A549 (cell line): ENCODE measurements around the gene NADK2. TPM values are rescaled to one million over a fixed set of nuclear protein-coding genes. Genes with fewer than 3 reads are reported as not detected.
A peak's percentile ranks its signal among the peaks of the same experiment; 100 is the strongest.
"Not testable (repeated sequence)": the region's sequence is repeated elsewhere in the genome, so short reads cannot be mapped to it uniquely, and the experiment has no call there.

Source experiments
- ATAC-seq, 2 experiments: fragments of 200-7000 bp in 1 of 2; fragments of >200 bp in 1 of 2; cut with Nextera tagmentation in 1 of 2; cut with Tn5 transposase in 1 of 2; 3 replicates each; pipeline versions ENCODE4 v1.8.0 to v1.9.1; 2018 to 2020; ENCODE audit warnings: mild to moderate bottlenecking in 1 of 2, moderate library complexity in 1 of 2
- CTCF ChIA-PET: fragments of 300-600 bp; sonication (Branson Sonifier 250); formaldehyde crosslinking; extraction: SDS; loops from one replicate; lab custom pipeline; 2021; ENCODE audit warnings: antibody characterized with exemption, inconsistent platforms; lab: Yijun Ruan, JAX
- POLR2A ChIA-PET: fragments of 350-600 bp; formaldehyde crosslinking; extraction: SDS; loops from one replicate; lab custom pipeline; 2021; ENCODE audit warnings: antibody characterized with exemption, inconsistent platforms; lab: Yijun Ruan, JAX
- DNase-seq, 2 experiments: peaks; one replicate each; pipeline versions ENCODE4 v3.0.0 to v3.0.0-alpha.2; 2011 to 2016; ENCODE audit warnings: low read depth in 1 of 2, low spot score in 1 of 2
- FAIRE-seq: peaks from 2 replicates; lab custom pipeline; 2011; peaks lifted over from hg19 to GRCh38; lab: Jason Lieb, UNC
- H3K27ac ChIP-seq, 2 experiments: fragments of >200 bp; sonication (Bioruptor Twin); formaldehyde crosslinking; 3 replicates each; pipeline ENCODE4 v1.5.1; 2016 to 2017
- H3K4me1 ChIP-seq: fragments of >200 bp; sonication (Bioruptor Twin); formaldehyde crosslinking; 3 replicates; pipeline ENCODE4 v1.6.1; 2016
- H3K4me2 ChIP-seq: fragments of >200 bp; sonication (Bioruptor Twin); formaldehyde crosslinking; 3 replicates; pipeline ENCODE4 v1.6.1; 2016
- H3K4me3 ChIP-seq: fragments of >200 bp; sonication (Bioruptor Twin); formaldehyde crosslinking; 3 replicates; pipeline ENCODE4 v1.5.1; 2016
- H3K9me3 ChIP-seq: fragments of >200 bp; sonication (Bioruptor Twin); formaldehyde crosslinking; 3 replicates; pipeline ENCODE4 v1.6.1; 2016
- ATOH8 ChIP-seq: fragments of 250-450 bp; sonication (Bioruptor Pico); IDR thresholded peaks from 2 replicates; pipeline ENCODE4 v1.5.0; 2020; ENCODE audit warnings: low read depth, mild to moderate bottlenecking, moderate library complexity
- EHF ChIP-seq: fragments of 250-450 bp; sonication (Bioruptor Pico); IDR thresholded peaks from 2 replicates; pipeline ENCODE4 v1.5.0; 2020; ENCODE audit warnings: mild to moderate bottlenecking
- EHMT2 ChIP-seq: fragments of 200-600 bp; sonication (generic); IDR thresholded peaks from 2 replicates; pipeline ENCODE4 v1.6.1; 2016; ENCODE audit warnings: antibody characterized with exemption, low read depth, mild to moderate bottlenecking, moderate library complexity
- EP300 ChIP-seq, 2 experiments: fragments of >200 bp; sonication (Bioruptor Twin); formaldehyde crosslinking; IDR thresholded peaks; 2 replicates in 1 of 2; 3 replicates in 1 of 2; pipeline ENCODE4 v1.6.1; 2016 to 2017
- ESRRA ChIP-seq: fragments of 150-350 bp; IDR thresholded peaks from 2 replicates; pipeline ENCODE4 v1.6.1; 2014; ENCODE audit warnings: mild to moderate bottlenecking, low read length, borderline replicate concordance
- HDAC2 ChIP-seq: fragments of 200-600 bp; sonication (generic); IDR thresholded peaks from 2 replicates; pipeline ENCODE4 v1.6.1; 2016
- HEYL ChIP-seq: fragments of 250-450 bp; sonication (Bioruptor Pico); IDR thresholded peaks from 2 replicates; pipeline ENCODE4 v1.8.0; 2021; ENCODE audit warnings: mild to moderate bottlenecking, moderate library complexity
- HOXB13 ChIP-seq: fragments of 250-450 bp; sonication (Bioruptor Pico); IDR thresholded peaks from 2 replicates; pipeline ENCODE4 v1.5.0; 2020; ENCODE audit warnings: low read depth, mild to moderate bottlenecking, moderate library complexity
- HOXB5 ChIP-seq: fragments of 250-450 bp; sonication (Bioruptor Pico); IDR thresholded peaks from 2 replicates; pipeline ENCODE4 v1.5.0; 2020; ENCODE audit warnings: mild to moderate bottlenecking, moderate library complexity
- JUNB ChIP-seq: fragments of >200 bp; sonication (Bioruptor Twin); formaldehyde crosslinking; IDR thresholded peaks from 2 replicates; pipeline ENCODE4 v1.6.1; 2016
- KDM1A ChIP-seq: fragments of 200-600 bp; sonication (generic); IDR thresholded peaks from 2 replicates; pipeline ENCODE4 v1.6.1; 2016; ENCODE audit warnings: low read depth, mild to moderate bottlenecking
- MYC ChIP-seq: IDR thresholded peaks from 2 replicates; pipeline ENCODE4 v1.6.1; 2012; ENCODE audit warnings: mild to moderate bottlenecking, inconsistent platforms, low read length, improper control_type of control experiment, borderline replicate concordance
- NPAS2 ChIP-seq: fragments of 250-450 bp; sonication (Bioruptor Pico); IDR thresholded peaks from 2 replicates; pipeline ENCODE4 v1.8.0; 2022; ENCODE audit warnings: mild to moderate bottlenecking, moderate library complexity, borderline replicate concordance
- POLR2A ChIP-seq: IDR thresholded peaks from 2 replicates; pipeline ENCODE4 v1.6.1; 2012; ENCODE audit warnings: mild to moderate bottlenecking, low read length
- POLR2AphosphoS2 ChIP-seq: conservative IDR thresholded peaks from 2 replicates; pipeline ENCODE4 v1.6.1; 2012; ENCODE audit warnings: low read length, improper control_type of control experiment, inconsistent platforms
- RNF2 ChIP-seq: fragments of 200-600 bp; sonication (generic); IDR thresholded peaks from 2 replicates; pipeline ENCODE4 v1.6.1; 2016; ENCODE audit warnings: low read depth, mild to moderate bottlenecking, antibody characterized with exemption, moderate library complexity, borderline replicate concordance
- TFCP2L1 ChIP-seq: fragments of 250-450 bp; sonication (Bioruptor Pico); IDR thresholded peaks from 2 replicates; pipeline ENCODE4 v1.5.0; 2021; ENCODE audit warnings: mild to moderate bottlenecking
- ZC3H11A ChIP-seq: fragments of 450-650 bp; IDR thresholded peaks from 2 replicates; pipeline ENCODE4 v1.6.1; 2014; ENCODE audit warnings: antibody characterized with exemption, mild to moderate bottlenecking
- ZSCAN20 ChIP-seq: fragments of 250-450 bp; sonication (Bioruptor Pico); IDR thresholded peaks from 2 replicates; pipeline ENCODE4 v1.8.0; 2022; ENCODE audit warnings: mild to moderate bottlenecking, moderate library complexity
- WGBS: methylation state at CpG from one replicate; pipeline ENCODE4 v1.1.6; 2017; ENCODE audit errors: missing lambda C conversion rate; 5-methylcytosine and 5-hydroxymethylcytosine counted together
- polyA plus RNA-seq, 4 experiments: library from polyadenylated mRNA; depleted of rRNA in 3 of 4; stranded (reverse); fragments of >200 nt; fragmentation: RNase III in 1 of 4; extraction: RNeasy Plus Mini Kit Qiagen cat#74134 plus additional on column Dnase treatment in 1 of 4; gene quantifications; 2 replicates in 3 of 4; 3 replicates in 1 of 4; pipeline ENCODE4 v1.2.3, GENCODE V29; 2011 to 2017
- TF ChIP-seq, protein P1 (sequence below): IDR thresholded peaks from 2 replicates; pipeline ENCODE4 v1.6.1; 2012
- TF ChIP-seq, protein P2 (sequence below): fragments of >200 bp; sonication (Bioruptor Twin); formaldehyde crosslinking; IDR thresholded peaks from 2 replicates; pipeline ENCODE4 v1.6.1; 2016
- TF ChIP-seq, protein P3 (sequence below): IDR thresholded peaks from 2 replicates; pipeline ENCODE4 v1.6.1; 2012

Gene NADK2
- polyA plus RNA-seq, 2 of the 4 experiments (the other 2 are of a cell fraction): 12.6 to 21.9 TPM

DNA sequence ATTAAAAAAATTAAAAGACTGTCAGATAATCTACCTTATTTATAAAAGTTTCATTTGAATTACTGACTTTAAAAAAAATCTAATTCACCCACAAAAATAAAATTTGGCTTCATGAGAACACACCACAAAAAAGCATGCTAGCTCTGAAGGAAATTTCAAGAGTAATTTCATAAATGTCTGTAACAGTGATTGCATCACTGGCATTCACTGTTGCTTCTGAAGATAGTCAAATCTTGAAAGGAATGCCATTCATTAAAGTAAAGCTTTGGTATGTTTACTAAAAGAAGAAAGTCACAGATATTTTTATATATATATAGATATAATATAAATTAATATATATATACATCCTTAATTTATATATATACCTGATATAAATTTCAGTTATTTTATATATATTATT is 43.4 kb downstream of the NADK2 start:
- TF ChIP-seq HEYL (CRISPR knock-in tag): no peak
- TF ChIP-seq ESRRA: no peak
- TF ChIP-seq POLR2AphosphoS2: no peak
- TF ChIP-seq, protein P1, sequence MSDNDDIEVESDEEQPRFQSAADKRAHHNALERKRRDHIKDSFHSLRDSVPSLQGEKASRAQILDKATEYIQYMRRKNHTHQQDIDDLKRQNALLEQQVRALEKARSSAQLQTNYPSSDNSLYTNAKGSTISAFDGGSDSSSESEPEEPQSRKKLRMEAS: no peak
- no peak for TF ChIP-seq HOXB13 (CRISPR knock-in tag)
- no peak overlapping the region for H3K27ac ChIP-seq
- FAIRE-seq (no peak), DNase-seq (no peak), ATAC-seq (no peak)
- no peak overlapping the region for H3K4me2 ChIP-seq
- CTCF ChIA-PET: no interaction called here
- H3K9me3 ChIP-seq: no peaks in the 10 kb centered on the region
- POLR2A ChIA-PET: no interaction called here
- H3K4me1 ChIP-seq: no peaks in the 10 kb centered on the region
- no peak overlapping the region for H3K4me3 ChIP-seq

- FAIRE-seq: peak; percentile 13
- no peak for ATAC-seq
- no peak for DNase-seq
- ChIA-PET CTCF (no interaction called here), POLR2A (interaction anchor here (0.5 kb wide), 1 partner anchor 1031 kb away, joined by 5 read pairs; no protein-coding TSS in a partner anchor)
- H3K4me3 ChIP-seq: no peak overlapping the region
- H3K4me2 ChIP-seq: no peak overlapping the region
- no peak overlapping the region for H3K27ac ChIP-seq
- 96% methylated on average over 5 of the region's 5 CpGs for WGBS
- TF ChIP-seq TFCP2L1 (CRISPR knock-in tag) (no peak), EHMT2 (no peak), HOXB5 (CRISPR knock-in tag) (no peak), HDAC2 (no peak), EP300 (IDR thresholded peaks at IDR 0.05) (no peak), MYC (no peak), POLR2A (no peak), POLR2AphosphoS2 (no peak), ZSCAN20 (CRISPR knock-in tag) (no peak), JUNB (no peak), RNF2 (no peak), ATOH8 (CRISPR knock-in tag) (no peak), NPAS2 (CRISPR knock-in tag) (no peak), KDM1A (no peak), ZC3H11A (no peak), EHF (CRISPR knock-in tag) (no peak)
- TF ChIP-seq, protein P2, sequence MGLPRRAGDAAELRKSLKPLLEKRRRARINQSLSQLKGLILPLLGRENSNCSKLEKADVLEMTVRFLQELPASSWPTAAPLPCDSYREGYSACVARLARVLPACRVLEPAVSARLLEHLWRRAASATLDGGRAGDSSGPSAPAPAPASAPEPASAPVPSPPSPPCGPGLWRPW: no peak
- TF ChIP-seq, protein P3, sequence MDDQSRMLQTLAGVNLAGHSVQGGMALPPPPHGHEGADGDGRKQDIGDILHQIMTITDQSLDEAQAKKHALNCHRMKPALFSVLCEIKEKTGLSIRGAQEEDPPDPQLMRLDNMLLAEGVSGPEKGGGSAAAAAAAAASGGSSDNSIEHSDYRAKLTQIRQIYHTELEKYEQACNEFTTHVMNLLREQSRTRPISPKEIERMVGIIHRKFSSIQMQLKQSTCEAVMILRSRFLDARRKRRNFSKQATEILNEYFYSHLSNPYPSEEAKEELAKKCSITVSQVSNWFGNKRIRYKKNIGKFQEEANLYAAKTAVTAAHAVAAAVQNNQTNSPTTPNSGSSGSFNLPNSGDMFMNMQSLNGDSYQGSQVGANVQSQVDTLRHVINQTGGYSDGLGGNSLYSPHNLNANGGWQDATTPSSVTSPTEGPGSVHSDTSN: no peak
- no peaks in the 10 kb centered on the region for H3K4me1 ChIP-seq
- no peaks in the 10 kb centered on the region for H3K9me3 ChIP-seq
These were observed 48.0 kb downstream of the NADK2 start for GRCh38 chr5:36193746-36194145.

DNA sequence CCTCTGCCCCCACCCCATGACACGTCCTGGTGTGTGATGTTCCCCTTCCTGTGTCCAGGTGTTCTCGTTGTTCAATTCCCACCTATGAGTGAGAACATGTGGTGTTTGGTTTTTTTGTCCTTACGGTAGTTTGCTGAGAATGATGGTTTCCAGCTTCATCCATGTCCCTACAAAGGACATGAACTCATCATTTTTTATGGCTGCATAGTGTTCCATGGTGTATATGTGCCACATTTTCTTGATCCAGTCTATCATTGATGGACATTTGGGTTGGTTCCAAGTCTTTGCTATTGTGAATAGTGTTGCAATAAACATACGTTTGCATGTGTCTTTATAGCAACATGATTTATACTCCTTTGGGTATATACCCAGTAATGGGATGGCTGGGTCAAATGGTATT is 57.3 kb downstream of the NADK2 start:
- DNase-seq, H3K4me1 ChIP-seq, H3K9me3 ChIP-seq, H3K27ac ChIP-seq, H3K4me3 ChIP-seq, FAIRE-seq, POLR2A ChIA-PET, ATAC-seq, H3K4me2 ChIP-seq: not testable (repeated sequence)
- WGBS: 90% methylated on average over 2 of the region's 4 CpGs
- CTCF ChIA-PET: interaction anchor here (1.0 kb wide), 1 partner anchor 121 kb away, joined by 3 read pairs; no protein-coding TSS in a partner anchor
